H9 (cell line): Measurements from ENCODE around the gene METTL8. TPM values are rescaled to one million over a fixed set of nuclear protein-coding genes. Genes with fewer than 3 reads are reported as not detected.

Source experiments
- DNase-seq: peaks from one replicate; pipeline ENCODE4 v3.0.0-alpha.2; 2017
- H2AFZ ChIP-seq: one replicate; pipeline ENCODE4 v1.6.1; 2013; ENCODE audit warnings: mild to moderate bottlenecking, low read length, control low read depth, moderate library complexity
- H2AK5ac ChIP-seq: 2 replicates; pipeline ENCODE4 v1.6.1; 2013; ENCODE audit warnings: low read length, control low read depth, mixed read lengths; ENCODE audit not compliant: insufficient read length
- H2BK120ac ChIP-seq: one replicate; pipeline ENCODE4 v1.6.1; 2013; ENCODE audit warnings: low read depth, mild to moderate bottlenecking, low read length, control low read depth, inconsistent platforms; ENCODE audit not compliant: poor library complexity, severe bottlenecking
- H2BK12ac ChIP-seq: 2 replicates; pipeline ENCODE4 v1.6.1; 2013; ENCODE audit warnings: low read length, control low read depth, mixed read lengths, low read depth; ENCODE audit not compliant: insufficient read length
- H2BK15ac ChIP-seq: 2 replicates; pipeline ENCODE4 v1.6.1; 2013; ENCODE audit warnings: low read depth, low read length, control low read depth
- H2BK20ac ChIP-seq: one replicate; pipeline ENCODE4 v1.6.1; 2013; ENCODE audit warnings: low read depth, mild to moderate bottlenecking, low read length, control low read depth, inconsistent platforms; ENCODE audit not compliant: poor library complexity, severe bottlenecking
- H2BK5ac ChIP-seq: 2 replicates; pipeline ENCODE4 v1.6.1; 2013; ENCODE audit warnings: low read length, control low read depth, mixed read lengths; ENCODE audit not compliant: insufficient read length
- H3K14ac ChIP-seq: 2 replicates; pipeline ENCODE4 v1.6.1; 2013; ENCODE audit warnings: low read length, control low read depth; ENCODE audit not compliant: insufficient read depth
- H3K18ac ChIP-seq: 2 replicates; pipeline ENCODE4 v1.6.1; 2013; ENCODE audit warnings: low read depth, mild to moderate bottlenecking, mixed read lengths, low read length, control low read depth; ENCODE audit not compliant: insufficient read length
- H3K23ac ChIP-seq: 2 replicates; pipeline ENCODE4 v1.6.1; 2013; ENCODE audit warnings: low read length, control low read depth, mixed read lengths, low read depth; ENCODE audit not compliant: insufficient read length
- H3K23me2 ChIP-seq: 2 replicates; pipeline ENCODE4 v1.6.1; 2013; ENCODE audit warnings: low read depth, mild to moderate bottlenecking, mixed read lengths, low read length, control low read depth; ENCODE audit not compliant: insufficient read length, poor library complexity, severe bottlenecking
- H3K27ac ChIP-seq: 2 replicates; pipeline ENCODE4 v1.5.1; 2013; ENCODE audit warnings: low read length, control low read depth, mixed read lengths, low read depth; ENCODE audit not compliant: insufficient read length
- H3K27me3 ChIP-seq: 2 replicates; pipeline ENCODE4 v1.6.1; 2013; ENCODE audit warnings: low read length, control low read depth, inconsistent platforms; ENCODE audit not compliant: insufficient read depth
- H3K4ac ChIP-seq: 2 replicates; pipeline ENCODE4 v1.6.1; 2013; ENCODE audit warnings: low read depth, mild to moderate bottlenecking, control low read depth, inconsistent platforms, low read length, moderate library complexity
- H3K4me1 ChIP-seq: 2 replicates; pipeline ENCODE4 v1.6.1; 2013; ENCODE audit warnings: low read length, control low read depth, inconsistent platforms; ENCODE audit not compliant: insufficient read depth
- H3K4me2 ChIP-seq: 2 replicates; pipeline ENCODE4 v1.6.1; 2013; ENCODE audit warnings: low read length, control low read depth, mixed read lengths; ENCODE audit not compliant: insufficient read length, insufficient read depth
- H3K56ac ChIP-seq: 2 replicates; pipeline ENCODE4 v1.6.1; 2013; ENCODE audit warnings: low read depth, mild to moderate bottlenecking, mixed read lengths, low read length, control low read depth; ENCODE audit not compliant: insufficient read length
- H3K79me1 ChIP-seq: 2 replicates; pipeline ENCODE4 v1.6.1; 2013; ENCODE audit warnings: low read depth, mild to moderate bottlenecking, moderate library complexity, low read length, control low read depth, inconsistent platforms; ENCODE audit not compliant: insufficient read depth, poor library complexity, severe bottlenecking
- H3K79me2 ChIP-seq: 2 replicates; pipeline ENCODE4 v1.6.1; 2013; ENCODE audit warnings: low read length, control low read depth, inconsistent platforms; ENCODE audit not compliant: insufficient read depth
- H3K9ac ChIP-seq: 2 replicates; pipeline ENCODE4 v1.6.1; 2013; ENCODE audit warnings: low read length, control low read depth, mixed read lengths; ENCODE audit not compliant: insufficient read length; ENCODE audit errors: extremely low read depth
- H3K9me3 ChIP-seq: one replicate; pipeline ENCODE4 v1.6.1; 2013; ENCODE audit warnings: low read depth, low read length, inconsistent platforms; ENCODE audit not compliant: control insufficient read depth
- H3T11ph ChIP-seq: one replicate; pipeline ENCODE4 v1.6.1; 2013; ENCODE audit warnings: mild to moderate bottlenecking, low read length, control low read depth, inconsistent platforms
- H4K20me1 ChIP-seq: one replicate; pipeline ENCODE4 v1.6.1; 2013; ENCODE audit not compliant: control insufficient read depth, insufficient read length, insufficient read depth
- H4K5ac ChIP-seq: 2 replicates; pipeline ENCODE4 v1.6.1; 2013; ENCODE audit warnings: low read depth, mild to moderate bottlenecking, mixed read lengths, low read length, control low read depth; ENCODE audit not compliant: insufficient read length
- H4K8ac ChIP-seq: replicated peaks from 2 replicates; pipeline ENCODE4 v1.6.1; 2013; ENCODE audit warnings: low read length, control low read depth, mixed read lengths, low read depth; ENCODE audit not compliant: insufficient read length
- H4K91ac ChIP-seq: 2 replicates; pipeline ENCODE4 v1.6.1; 2013; ENCODE audit warnings: low read depth, mild to moderate bottlenecking, moderate library complexity, mixed read lengths, low read length, control low read depth; ENCODE audit not compliant: insufficient read length
- H3K27ac Mint-ChIP-seq, 3 experiments: 2 replicates in 2 of 3; 3 replicates in 1 of 3; pipeline ENCODE4 v1.8.0; 2020 to 2021; ENCODE audit warnings: mixed read lengths in 3 of 3, mild to moderate bottlenecking in 1 of 3, moderate library complexity in 1 of 3
- H3K27me3 Mint-ChIP-seq: 2 replicates; pipeline ENCODE4 v1.8.0; 2021; ENCODE audit warnings: low read depth, mild to moderate bottlenecking, moderate library complexity, mixed read lengths
- H3K36me3 Mint-ChIP-seq, 3 experiments: 2 replicates in 2 of 3; 3 replicates in 1 of 3; pipeline ENCODE4 v1.8.0; 2020 to 2021; ENCODE audit warnings: low read depth in 3 of 3, mixed read lengths in 3 of 3; ENCODE audit not compliant: insufficient read depth in 1 of 3
- H3K4me1 Mint-ChIP-seq, 2 experiments: 2 replicates each; pipeline ENCODE4 v1.8.0; 2020; ENCODE audit warnings: mixed read lengths in 2 of 2
- H3K4me3 Mint-ChIP-seq, 2 experiments: 2 replicates in 1 of 2; 3 replicates in 1 of 2; pipeline ENCODE4 v1.8.0; 2020 to 2021; ENCODE audit warnings: mild to moderate bottlenecking in 2 of 2, mixed read lengths in 2 of 2, moderate library complexity in 1 of 2
- H3K9me3 Mint-ChIP-seq, 2 experiments: 2 replicates in 1 of 2; 3 replicates in 1 of 2; pipeline ENCODE4 v1.8.0; 2020; ENCODE audit warnings: mild to moderate bottlenecking in 2 of 2, mixed read lengths in 2 of 2, moderate library complexity in 1 of 2
- CTCF ChIP-seq: fragments of 200-600 bp; sonication (generic); conservative IDR thresholded peaks from 3 replicates; pipeline ENCODE4 v1.8.0; 2021; ENCODE audit warnings: antibody characterized with exemption, mild to moderate bottlenecking
- WGBS: extraction: QIAGEN DNeasy Blood & Tissue Kit; methylation state at CpG from one replicate; pipeline ENCODE4 v1.1.7; 2013; ENCODE audit warnings: missing lambda C conversion rate, low lambda C conversion rate, mixed read lengths; ENCODE audit not compliant: insufficient read length; ENCODE audit errors: extremely low coverage; 5-methylcytosine and 5-hydroxymethylcytosine counted together
- total RNA-seq: library from RNA; stranded (reverse); gene quantifications from 2 replicates; pipeline ENCODE4 v1.2.1, GENCODE V29; 2021

The METTL8 gene
- total RNA-seq, 1 experiment from 2014 or later: 40.9 TPM

- Histone ChIP-seq H3K18ac (no peak overlapping the region), H3K4me1 (no peaks in the 10 kb centered on the region), H4K5ac (no peak overlapping the region), H3K9ac (no peak overlapping the region), H2BK15ac (no peak overlapping the region), H3T11ph (no peak overlapping the region), H2BK12ac (no peak overlapping the region), H2BK5ac (no peak overlapping the region), H2AK5ac (no peak overlapping the region), H3K9me3 (no peaks in the 10 kb centered on the region), H3K56ac (no peak overlapping the region), H2BK120ac (no peak overlapping the region), H3K23ac (no peak overlapping the region), H3K4me2 (no peak overlapping the region), H4K8ac (no peak overlapping the region), H4K91ac (no peak overlapping the region), H3K14ac (no peak overlapping the region), H3K23me2 (no peaks in the 10 kb centered on the region), H2AFZ (no peak overlapping the region), H4K20me1 (no peaks in the 10 kb centered on the region), H3K27ac (no peak overlapping the region), H3K27me3 (no peaks in the 10 kb centered on the region), H3K79me1 (no peaks in the 10 kb centered on the region), H3K79me2 (no peaks in the 10 kb centered on the region), H2BK20ac (no peak overlapping the region), H3K4ac (no peak overlapping the region)
- no peak for DNase-seq
- WGBS: no CpG with 5 or more reads among the region's 2 CpGs
- no peaks in the 10 kb centered on the region for H3K9me3 Mint-ChIP-seq
- H3K4me3 Mint-ChIP-seq: no peak overlapping the region
- TF ChIP-seq CTCF: no peak
- H3K27ac Mint-ChIP-seq: peak overlapping the region in 1 of 3 experiments; percentile 11; a peak in 1 of 7 replicates
- peaks cover 2 to 3% of the 10 kb centered on the region in 2 experiments; a peak in 3 of 4 replicates for H3K4me1 Mint-ChIP-seq
- H3K27me3 Mint-ChIP-seq: no peaks in the 10 kb centered on the region; the same call in 1 of the 2 replicates
- peaks cover 5 to 23% (median 17%) of the 10 kb centered on the region in 3 experiments; a peak in 6 of 7 replicates for H3K36me3 Mint-ChIP-seq
Observed at GRCh38 chr2:171334171-171334570, 99.6 kb downstream of the METTL8 start.
